GM21529 (cell line): ENCODE measurements around the gene AKIRIN1.
"Not testable (repeated sequence)": the region's sequence is repeated elsewhere in the genome, so short reads cannot be mapped to it uniquely, and the experiment has no call there.

Source experiments
- ATAC-seq: cut with Tn5 transposase; IDR thresholded peaks from one replicate; pipeline ENCODE4 v1.9.1; 2021; ENCODE audit not compliant: unreplicated experiment

AKIRIN1 gene

GRCh38 chr1:39044762-39045161, 53.7 kb downstream of the AKIRIN1 start:
- ATAC-seq = no peak

GRCh38 chr1:39045231-39045630, 54.2 kb downstream of the AKIRIN1 start:
- ATAC-seq = no peak

DNA sequence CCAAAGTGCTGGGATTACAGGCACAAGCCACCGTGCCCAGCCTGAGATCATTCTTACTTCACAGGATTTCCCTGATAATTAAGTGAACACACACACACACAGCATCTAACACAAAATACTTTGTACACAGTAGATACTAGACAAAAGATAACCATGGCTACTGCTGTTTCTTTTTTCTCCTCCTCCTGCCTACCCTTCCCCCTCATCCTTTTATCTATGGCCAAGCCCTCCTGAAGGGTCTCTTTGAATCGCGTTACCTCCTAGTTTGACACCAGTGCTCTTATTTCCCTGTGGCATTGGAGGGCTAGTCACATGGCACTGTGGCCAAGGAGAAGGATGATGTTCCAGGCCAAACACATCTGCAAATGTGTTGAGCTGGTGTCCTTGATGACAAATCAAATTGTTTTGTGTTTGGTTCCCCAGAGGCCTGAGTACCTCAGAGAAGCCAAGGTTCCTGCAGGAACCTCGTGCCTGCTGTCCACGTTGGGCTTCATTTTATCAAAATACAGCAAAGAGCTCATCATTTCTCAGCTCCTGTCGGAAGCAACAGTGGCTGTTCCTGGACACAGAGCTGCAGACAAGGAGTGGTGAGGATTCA, 55.6 kb downstream of the AKIRIN1 start:
- no peak for ATAC-seq

DNA sequence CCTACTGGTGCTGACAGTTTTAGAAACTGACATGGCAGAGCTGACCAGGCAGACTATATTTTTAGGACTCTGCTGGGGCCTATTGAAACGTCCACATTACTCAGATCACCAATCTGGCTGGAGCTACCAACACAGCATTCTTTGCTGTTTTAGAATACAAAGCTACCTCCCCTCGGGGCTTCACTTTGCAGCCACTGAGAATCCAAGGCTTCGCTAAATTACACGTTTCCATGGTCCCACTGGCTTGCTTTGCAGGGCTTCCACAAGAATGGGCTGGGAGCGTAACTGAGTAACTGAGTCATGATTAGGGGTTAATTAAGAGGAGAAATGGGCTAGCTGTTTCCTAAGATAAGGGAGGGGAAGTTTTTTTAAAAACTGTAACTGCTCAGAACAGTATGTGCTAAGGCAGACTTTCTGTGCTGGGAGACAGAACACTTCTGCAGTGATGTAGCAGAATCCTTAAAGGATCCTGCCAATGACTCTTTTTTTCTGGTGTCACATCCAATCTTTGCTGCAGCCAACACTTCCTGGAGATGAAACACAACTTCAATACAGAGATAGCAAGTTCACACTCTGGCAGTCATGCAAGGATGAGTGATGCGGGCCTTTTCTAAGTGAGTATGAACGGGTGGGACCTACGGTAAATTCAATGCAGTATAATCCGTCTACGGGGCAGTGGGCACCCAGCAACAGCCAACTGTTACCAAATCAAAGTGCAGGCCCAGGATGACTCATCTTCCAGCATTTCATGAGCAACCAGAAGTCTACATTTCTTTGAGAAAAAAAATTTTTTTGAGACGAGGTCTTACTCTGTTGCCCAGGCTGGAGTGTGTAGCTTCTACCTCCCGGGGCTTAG, 56.5 kb downstream of the AKIRIN1 start:
- ATAC-seq = no peak

- ATAC-seq = no peak
Observed at GRCh38 chr1:39048745-39049370, 57.8 kb downstream of the AKIRIN1 start.

- no peak for ATAC-seq
Observed at GRCh38 chr1:39050001-39050400, 58.9 kb downstream of the AKIRIN1 start.

DNA sequence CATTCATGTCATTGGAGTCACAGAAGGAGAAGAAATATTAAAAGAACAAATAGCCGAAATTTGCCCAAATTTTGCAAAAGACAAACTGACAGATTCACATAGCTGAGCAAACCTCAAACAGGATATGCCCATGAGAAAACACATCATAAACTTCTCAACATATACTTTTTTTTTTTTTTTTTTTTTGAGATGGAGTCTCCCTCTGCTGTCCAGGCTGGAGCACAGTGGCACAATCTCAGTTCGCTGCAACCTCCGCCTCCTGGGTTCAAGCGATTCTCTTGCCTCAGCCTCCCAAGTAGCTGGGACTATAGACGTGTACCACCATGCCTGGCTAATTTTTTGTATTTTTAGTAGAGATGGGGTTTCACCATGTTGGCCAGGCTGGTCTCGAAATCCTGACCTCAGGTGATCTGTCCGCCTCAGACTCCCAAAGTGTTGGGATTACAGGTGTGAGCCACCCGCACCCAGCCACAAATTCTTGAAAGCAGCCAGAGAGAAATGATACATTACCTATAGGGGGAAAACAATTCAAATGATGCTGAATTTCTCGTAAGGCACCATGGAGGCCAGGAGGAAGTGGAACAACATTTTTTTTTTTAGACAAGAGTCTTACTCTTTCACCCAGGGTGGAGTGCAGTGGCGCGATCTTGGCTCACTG, 60.2 kb downstream of the AKIRIN1 start:
- ATAC-seq = not testable (repeated sequence)

GRCh38 chr1:39051956-39052355, 60.9 kb downstream of the AKIRIN1 start:
- ATAC-seq = no peak

GRCh38 chr1:39055213-39055710, 64.2 kb downstream of the AKIRIN1 start:
- ATAC-seq = not testable (repeated sequence)
